Measurements from ENCODE around the gene SKA2. TPM values are rescaled to one million over a fixed set of nuclear protein-coding genes. Genes with fewer than 3 reads are reported as not detected.

Gene SKA2
- total RNA-seq, result 37.4 TPM

DNA sequence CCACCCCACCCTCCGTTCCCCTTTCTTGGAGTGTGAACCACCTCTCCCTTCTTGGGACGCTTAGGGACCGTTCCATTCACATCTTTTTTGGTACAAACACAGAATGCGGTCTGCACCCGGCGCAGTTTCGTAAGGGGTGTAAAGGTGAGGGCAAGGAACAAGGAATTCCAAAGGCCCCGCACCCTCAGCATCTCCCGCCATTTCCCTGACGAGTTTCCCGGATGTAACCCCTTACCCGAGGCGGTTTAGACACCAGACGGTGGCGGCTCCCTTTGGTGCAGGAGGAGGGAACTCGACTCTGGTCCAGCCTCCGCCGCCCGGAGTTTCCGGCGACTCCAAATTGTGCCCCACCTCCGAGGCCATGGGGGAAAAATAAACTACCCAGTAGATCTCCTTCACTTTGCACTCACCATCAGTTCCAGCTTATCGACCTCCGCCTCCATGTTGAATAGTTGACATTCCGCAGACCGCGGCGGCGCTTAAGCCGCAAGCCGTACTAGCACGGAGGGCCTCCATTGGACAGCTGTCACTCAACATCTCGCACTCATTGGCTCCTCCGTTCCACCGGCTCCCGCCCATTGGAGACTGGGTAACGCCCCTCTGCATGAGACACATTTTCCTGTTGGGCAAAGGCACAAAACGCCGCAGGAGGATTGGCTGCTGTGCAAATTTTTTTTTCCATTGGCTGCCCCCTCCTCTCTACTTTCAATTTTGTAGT, at the start of gene SKA2:
Gene SKA2, minus strand, starts transcription at position 466 of the 718 bp plus-strand sequence. Its CDS starts 23 bp downstream, at position 443.

DNA sequence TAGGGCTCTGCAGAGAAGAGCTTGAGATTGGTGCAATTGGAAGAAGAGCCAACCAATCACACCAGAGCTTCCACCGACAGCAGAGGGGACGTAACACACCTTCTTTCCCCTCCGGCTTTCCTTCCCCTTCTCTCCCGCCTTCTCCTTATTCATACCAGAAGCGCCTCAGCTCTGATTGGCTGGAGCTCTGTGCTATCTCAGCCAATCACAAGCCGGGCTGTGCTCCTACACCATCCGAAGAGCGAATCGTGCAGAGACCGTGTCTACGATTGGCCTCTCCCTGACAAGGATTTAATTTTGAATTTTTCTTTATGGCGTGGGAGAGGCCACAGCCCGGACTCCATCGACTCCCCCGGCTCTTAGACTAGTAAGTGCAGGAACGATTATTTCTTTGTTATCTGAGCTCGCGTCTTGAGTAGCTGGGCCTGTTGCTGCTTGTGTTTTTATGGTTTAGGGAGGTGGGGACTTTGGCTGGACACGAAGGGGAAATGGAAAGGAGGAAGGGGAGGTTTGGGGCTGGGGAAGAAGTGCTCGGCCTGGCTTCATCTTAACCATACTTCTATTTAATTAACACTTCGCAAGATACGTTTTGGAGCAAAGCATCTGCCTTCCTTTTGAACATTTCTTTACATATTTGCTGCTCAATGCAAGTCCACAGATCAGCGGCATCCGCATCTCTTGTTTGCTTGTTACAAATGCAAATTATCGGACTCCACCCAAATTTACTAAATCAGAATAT, 622 bp upstream of the SKA2 start, which contains the start of gene PRR11:
Gene PRR11, plus strand, starts transcription at position 308 of the 739 bp plus-strand sequence. CDS start 14,007 bp downstream, outside the sequence.

GRCh38 chr17:59106463-59107305, 48.3 kb downstream of the SKA2 start, which contains the start of gene TRIM37:
Gene TRIM37, minus strand, starts transcription at chr17:59106880. Its CDS starts 419 bp downstream, at chr17:59106461.

Small RNA genes lying within 50 kb of the gene (small RNA-seq; reads per million reads assigned to genes)
- gene MIR301A (ENCODE audit: low replicate concordance) (12.8 reads per million, percentile 95 among the genes with 10 or more reads in this experiment), gene MIR454 (ENCODE audit: low replicate concordance) (38.5 reads per million, percentile 97 among the genes with 10 or more reads in this experiment), gene RNU2-58P (ENCODE audit: low replicate concordance) (0.63 reads per million, percentile 70 among the genes with 10 or more reads in this experiment)

Other genes with a start within 250 kb of the SKA2 start
- gene TRIM37, start 48.3 kb downstream of the SKA2 start, total RNA-seq, result 29.6 TPM
- 5.3 TPM for gene PRR11, start 560 bp upstream of the SKA2 start, total RNA-seq
- 17.0 TPM for gene SMG8, start 54.8 kb upstream of the SKA2 start, total RNA-seq
- 4.0 TPM for gene GDPD1, start 65.3 kb upstream of the SKA2 start, total RNA-seq
- 47.6 TPM for gene YPEL2, start 176.5 kb upstream of the SKA2 start, total RNA-seq